Activated CD8-positive, alpha-beta T cell treated with anti-CD3 and anti-CD28 coated beads for 36 hours (primary cell): Measurements from ENCODE around the gene CDH8. TPM values are rescaled to one million over a fixed set of nuclear protein-coding genes. Genes with fewer than 3 reads are reported as not detected.
A peak's percentile ranks its signal among the peaks of the same experiment; 100 is the strongest.

ENCODE experiments used
- ATAC-seq: fragments of 200-7000 bp; cut with Tn5 transposase; one replicate; pipeline ENCODE4 v1.10.0; 2021; ENCODE audit warnings: mild to moderate bottlenecking, moderate library complexity
- CTCF ChIA-PET: fragments of 350-600 bp; sonication (Branson Sonifier 250); formaldehyde crosslinking; loops from one replicate; lab custom pipeline; 2021; ENCODE audit warnings: antibody characterized with exemption; lab: Charles Lee
- POLR2A ChIA-PET: fragments of 350-600 bp; sonication (Branson Sonifier 250); formaldehyde crosslinking; loops from one replicate; lab custom pipeline; 2021; ENCODE audit warnings: antibody characterized with exemption; lab: Charles Lee
- DNase-seq: peaks from one replicate; pipeline ENCODE4 v3.0.0-alpha.2; 2020
- H3K27ac Mint-ChIP-seq: one replicate; pipeline ENCODE4 v1.8.0; 2021; ENCODE audit warnings: mild to moderate bottlenecking, mixed read lengths
- H3K27me3 Mint-ChIP-seq: one replicate; pipeline ENCODE4 v1.8.0; 2021; ENCODE audit warnings: mixed read lengths
- H3K36me3 Mint-ChIP-seq: one replicate; pipeline ENCODE4 v1.8.0; 2021; ENCODE audit warnings: low read depth, mixed read lengths
- H3K4me1 Mint-ChIP-seq: one replicate; pipeline ENCODE4 v1.8.0; 2021; ENCODE audit warnings: low read depth, mixed read lengths
- H3K4me3 Mint-ChIP-seq: one replicate; pipeline ENCODE4 v1.8.0; 2021; ENCODE audit warnings: mild to moderate bottlenecking, moderate library complexity, mixed read lengths
- H3K9me3 Mint-ChIP-seq: one replicate; pipeline ENCODE4 v1.8.0; 2021; ENCODE audit warnings: mixed read lengths
- CTCF ChIP-seq: fragments of 200-600 bp; IDR thresholded peaks from one replicate; pipeline ENCODE4 v1.8.0; 2022; ENCODE audit warnings: antibody characterized with exemption, mild to moderate bottlenecking
- intact Hi-C: fragments of 100-400 bp; cut with micrococcal nuclease; formaldehyde crosslinking; loops from one replicate; pipeline ENCODE4 v1.10.0; 2022
- total RNA-seq, 2 experiments: library from RNA; stranded (reverse); gene quantifications; one replicate each; pipeline ENCODE4 v1.2.3, GENCODE V29; 2021

CDH8 gene
- total RNA-seq, 2 experiments from 2014 or later: not detected

DNA sequence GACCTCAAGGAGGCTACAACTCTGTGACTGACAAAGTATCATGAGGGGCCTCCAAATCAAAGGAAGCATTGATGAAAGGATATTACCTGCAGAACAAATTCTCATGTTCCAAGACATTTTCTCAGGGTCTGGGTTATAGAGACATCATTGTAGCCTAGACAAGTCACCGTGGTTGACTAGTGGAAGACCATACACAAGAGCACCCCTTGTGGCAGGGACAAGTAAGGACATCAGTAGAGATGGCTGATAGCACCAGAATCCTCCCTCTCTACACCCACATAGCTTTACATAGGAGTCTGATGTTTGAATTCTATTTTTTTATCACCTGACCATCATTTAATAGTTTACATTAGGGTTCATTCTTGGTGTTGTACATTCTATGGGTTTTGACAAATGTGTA lies 32.5 kb upstream of the CDH8 start:
- DNase-seq (no peak), ATAC-seq (no peak)

DNA sequence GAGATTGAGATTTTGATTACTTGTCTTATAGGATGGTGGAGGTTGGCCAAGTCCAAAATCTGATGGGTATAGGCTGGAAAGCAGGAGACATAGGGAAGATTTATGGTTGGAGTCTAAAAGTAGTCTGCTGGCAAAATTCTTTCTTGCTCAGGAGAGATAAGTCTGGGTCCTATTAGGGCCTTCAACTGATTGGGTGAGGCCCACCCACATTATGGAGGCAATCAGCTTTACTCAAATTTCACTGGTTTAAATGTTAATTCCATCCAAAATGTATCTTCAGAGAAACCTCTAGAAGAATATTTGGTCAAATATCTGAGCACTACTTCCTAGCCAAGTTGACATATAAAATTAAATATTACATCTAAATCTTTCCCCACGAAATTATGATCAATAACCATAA lies 31.7 kb upstream of the CDH8 start:
- Mint-ChIP-seq H3K27ac (no peak overlapping the region), H3K4me1 (no peaks in the 10 kb centered on the region)

More for the DNA sequence above, 32.5 kb upstream of the CDH8 start:
- H3K27ac Mint-ChIP-seq: no peak overlapping the region
- no peaks in the 10 kb centered on the region for H3K36me3 Mint-ChIP-seq
- H3K27me3 Mint-ChIP-seq: no peaks in the 10 kb centered on the region
- ChIA-PET POLR2A (no interaction called here), CTCF (no interaction called here)
- H3K4me1 Mint-ChIP-seq: no peaks in the 10 kb centered on the region
- peaks cover 12% of the 10 kb centered on the region for H3K9me3 Mint-ChIP-seq
- peak; percentile 16 for TF ChIP-seq CTCF
- intact Hi-C loops: no loop called here
- no peak overlapping the region for H3K4me3 Mint-ChIP-seq

GRCh38 chr16:62067182-62067581 lies 30.9 kb upstream of the CDH8 start:
- H3K27ac Mint-ChIP-seq: no peak overlapping the region
- ChIA-PET CTCF (no interaction called here), POLR2A (no interaction called here)
- peaks cover 15% of the 10 kb centered on the region for H3K9me3 Mint-ChIP-seq
- TF ChIP-seq CTCF: no peak
- no peaks in the 10 kb centered on the region for H3K36me3 Mint-ChIP-seq
- no peaks in the 10 kb centered on the region for H3K4me1 Mint-ChIP-seq
- ATAC-seq (no peak), DNase-seq (no peak)
- H3K27me3 Mint-ChIP-seq: no peaks in the 10 kb centered on the region
- intact Hi-C loops: no loop called here
- H3K4me3 Mint-ChIP-seq: no peak overlapping the region

More for the DNA sequence above, 31.7 kb upstream of the CDH8 start:
- Mint-ChIP-seq H3K4me3 (no peak overlapping the region), H3K36me3 (no peaks in the 10 kb centered on the region), H3K9me3 (peaks cover 16% of the 10 kb centered on the region), H3K27me3 (no peaks in the 10 kb centered on the region)
- intact Hi-C loops: no loop called here
- ChIA-PET CTCF (no interaction called here), POLR2A (no interaction called here)
- ATAC-seq (no peak), DNase-seq (no peak)
- no peak for TF ChIP-seq CTCF

DNA sequence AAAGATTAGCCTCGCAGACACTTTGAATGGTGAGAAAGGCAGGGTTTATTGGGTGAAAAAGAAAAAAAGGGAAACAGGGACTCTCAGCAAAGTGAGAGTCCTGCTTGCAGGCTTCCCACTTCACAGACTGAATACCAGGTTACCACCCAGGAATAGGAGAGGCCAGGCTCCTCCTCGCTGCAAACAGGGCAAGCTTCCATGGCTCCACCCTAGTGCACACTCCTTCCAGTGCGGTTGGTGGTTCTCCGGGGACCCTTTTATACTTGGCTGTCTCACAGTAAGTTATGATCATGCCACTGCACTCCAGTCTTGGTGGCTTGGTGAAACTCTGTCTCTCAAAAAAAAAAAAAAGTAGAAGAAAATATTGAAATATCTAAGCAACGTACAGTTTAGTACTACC lies 30.5 kb upstream of the CDH8 start:
- no peak for DNase-seq
- H3K9me3 Mint-ChIP-seq: peaks cover 14% of the 10 kb centered on the region
- POLR2A ChIA-PET: no interaction called here

DNA sequence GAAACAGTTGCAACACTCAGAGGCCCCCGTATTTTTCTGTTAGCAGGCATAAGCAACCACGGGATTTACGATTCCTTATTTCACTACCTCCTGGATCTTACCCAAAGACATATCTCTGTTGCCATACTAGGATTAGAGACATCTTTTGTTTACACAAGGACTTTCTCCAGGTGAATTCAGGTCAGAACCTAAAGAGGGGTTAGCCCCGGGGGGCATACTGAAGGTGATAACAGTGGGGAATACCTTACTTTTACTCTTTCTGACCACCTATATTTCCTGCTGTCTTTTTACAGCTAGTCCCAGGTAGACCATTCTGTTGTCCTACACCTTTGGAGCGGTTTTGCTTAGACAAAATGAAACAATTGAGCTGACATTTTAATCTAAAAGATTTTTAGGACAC lies 27.9 kb upstream of the CDH8 start:
- no peak overlapping the region for H3K4me3 Mint-ChIP-seq
- no peak for ATAC-seq
- DNase-seq: no peak
- intact Hi-C loops: no loop called here
- POLR2A ChIA-PET: no interaction called here
- CTCF ChIA-PET: no interaction called here
- no peaks in the 10 kb centered on the region for H3K4me1 Mint-ChIP-seq
- H3K36me3 Mint-ChIP-seq: no peaks in the 10 kb centered on the region
- no peaks in the 10 kb centered on the region for H3K27me3 Mint-ChIP-seq
- H3K9me3 Mint-ChIP-seq: peaks cover 17% of the 10 kb centered on the region
- TF ChIP-seq CTCF: no peak
- H3K27ac Mint-ChIP-seq: no peak overlapping the region

More for the DNA sequence above, 30.5 kb upstream of the CDH8 start:
- Mint-ChIP-seq H3K27ac (no peak overlapping the region), H3K4me1 (no peaks in the 10 kb centered on the region), H3K4me3 (no peak overlapping the region), H3K36me3 (no peaks in the 10 kb centered on the region), H3K27me3 (no peaks in the 10 kb centered on the region)
- intact Hi-C loops: no loop called here
- CTCF ChIA-PET: no interaction called here
- no peak for TF ChIP-seq CTCF
- ATAC-seq: no peak
